LNCAP (cell line): Measurements from ENCODE around the gene TESMIN.

Experiments
- CTCF ChIP-seq: fragments of 450-650 bp; IDR thresholded peaks from 2 replicates; pipeline ENCODE4 v1.5.1; 2017; ENCODE audit warnings: mild to moderate bottlenecking

TESMIN gene

GRCh38 chr11:68780829-68781228, 29.5 kb upstream of the TESMIN start:
- no peak for TF ChIP-seq CTCF

- no peak for TF ChIP-seq CTCF
These were observed 26.9 kb upstream of the TESMIN start for GRCh38 chr11:68778205-68778604.

DNA sequence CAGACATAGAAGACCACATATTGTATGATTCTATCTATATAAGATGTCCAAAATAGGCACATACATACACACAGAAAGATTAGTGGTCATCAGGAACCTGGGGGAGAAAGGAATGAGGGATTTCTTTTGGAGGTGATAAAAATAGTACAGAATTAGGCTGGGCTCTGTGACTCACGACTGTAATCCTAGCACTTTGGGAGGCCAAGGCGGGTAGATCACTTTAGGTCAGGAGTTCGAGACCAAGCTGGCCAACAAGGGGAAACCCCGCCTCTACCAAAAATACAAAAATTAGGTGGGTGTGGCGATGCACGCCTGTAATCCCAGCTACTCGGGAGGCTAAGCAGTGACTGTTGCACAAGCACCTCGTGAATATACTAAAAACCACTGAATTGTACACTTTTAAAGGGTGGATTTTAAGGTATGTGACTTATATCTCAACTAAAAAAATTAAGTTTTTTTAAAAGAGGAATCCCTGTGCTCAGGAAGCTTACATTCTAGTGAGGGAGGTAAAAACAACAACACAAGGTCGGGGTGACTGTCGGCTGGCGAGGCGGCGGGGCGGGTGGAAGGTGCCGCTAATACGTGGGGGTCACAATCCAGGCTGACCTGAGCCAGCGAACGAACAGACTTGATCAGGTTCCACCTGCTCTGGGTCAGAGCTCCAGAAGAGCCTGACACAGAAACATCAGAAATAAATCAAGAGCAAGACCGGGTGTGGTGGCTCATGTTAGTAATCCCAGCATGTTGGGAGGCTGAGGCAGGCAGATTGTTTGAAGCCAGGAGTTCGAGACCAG, 25.3 kb upstream of the TESMIN start:
- TF ChIP-seq CTCF: no peak

DNA sequence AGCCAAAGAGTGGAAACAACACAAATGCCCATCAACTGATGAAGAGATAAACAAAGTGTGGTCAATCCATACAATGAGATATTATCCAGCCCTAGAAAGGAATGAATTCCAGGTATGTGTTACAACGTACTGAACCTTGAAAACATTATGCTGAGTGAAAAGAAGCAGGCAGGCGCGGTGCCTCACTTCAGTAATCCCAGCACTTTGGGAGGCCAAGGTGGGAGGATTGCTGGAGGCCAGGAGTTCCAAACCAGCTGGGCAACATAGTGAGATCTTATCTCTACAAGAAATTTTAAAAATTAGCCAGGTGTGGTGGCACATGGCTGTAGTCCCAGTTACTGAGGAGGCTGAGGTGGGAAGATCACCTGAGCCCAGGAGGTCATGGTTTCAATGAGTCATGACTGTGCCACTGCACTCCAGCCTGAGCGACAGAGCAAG, 24.6 kb upstream of the TESMIN start:
- TF ChIP-seq CTCF: no peak

DNA sequence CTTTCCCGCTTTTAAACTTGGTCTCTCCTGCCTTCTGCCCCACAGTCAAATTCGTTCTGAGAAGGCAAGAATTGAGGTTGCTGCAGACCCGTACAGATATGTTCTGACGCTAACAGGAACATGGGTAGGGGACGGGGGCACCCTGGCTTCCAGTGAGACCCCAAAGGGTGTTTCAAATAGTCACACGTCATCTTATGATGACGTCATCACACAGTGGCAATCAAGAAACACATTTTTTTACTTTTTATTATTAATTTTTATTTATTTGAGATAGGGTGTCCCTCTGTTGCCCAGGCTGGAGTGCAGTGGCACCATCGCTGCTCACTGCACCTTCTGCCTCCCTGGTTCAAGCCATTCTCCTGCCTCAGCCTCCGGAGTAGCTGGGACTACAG, 22.9 kb upstream of the TESMIN start:
- TF ChIP-seq CTCF: no peak

DNA sequence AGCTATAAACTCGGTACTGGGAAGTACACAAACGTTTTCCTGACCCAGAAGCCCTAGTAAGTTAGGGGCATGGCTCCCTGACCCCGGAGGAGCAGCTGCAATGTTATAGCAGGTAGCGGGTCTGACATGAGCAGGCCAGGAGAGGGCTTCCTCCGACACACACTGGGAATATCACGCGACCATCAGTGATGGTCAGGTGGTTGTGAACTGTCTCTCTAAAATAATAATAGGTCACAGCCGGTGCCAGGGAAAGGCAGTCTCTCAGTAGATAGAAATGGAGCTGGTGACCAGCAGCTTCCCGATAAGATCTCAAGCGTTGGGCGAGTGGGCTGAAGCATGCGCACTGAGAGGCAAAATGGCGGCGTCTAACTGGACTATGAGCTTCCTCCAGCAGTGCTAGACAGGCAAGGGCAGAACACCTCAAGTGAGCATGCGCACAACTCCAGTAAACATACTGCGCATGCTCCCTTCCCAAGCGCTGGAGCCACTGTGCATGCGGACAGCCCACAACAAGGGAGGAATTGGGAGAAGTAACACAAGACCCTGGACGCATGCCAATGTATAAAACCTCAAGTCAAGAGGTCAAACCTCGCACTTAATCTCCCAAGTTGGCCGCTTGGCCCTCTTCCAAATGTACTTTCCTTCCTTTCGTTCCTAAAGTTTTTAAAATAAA, 22.3 kb upstream of the TESMIN start:
- no peak for TF ChIP-seq CTCF

GRCh38 chr11:68772936-68773335, 21.6 kb upstream of the TESMIN start:
- no peak for TF ChIP-seq CTCF
